Adipocyte (in vitro differentiated cells): ENCODE data around the gene NFATC1.

ENCODE experiments used
- DNase-seq: peaks from one replicate; pipeline ENCODE4 v3.0.0-alpha.2; 2015; ENCODE audit warnings: low read depth
- H3K27me3 ChIP-seq: replicated peaks from 2 replicates; pipeline ENCODE4 v1.7.0; 2013; ENCODE audit warnings: mild to moderate bottlenecking, low read length, moderate library complexity; ENCODE audit not compliant: control insufficient read depth, insufficient read depth
- H3K36me3 ChIP-seq: 2 replicates; pipeline ENCODE4 v1.7.0; 2013; ENCODE audit warnings: low read length, mild to moderate bottlenecking, moderate library complexity; ENCODE audit not compliant: control insufficient read depth, insufficient read depth, severe bottlenecking
- H3K4me1 ChIP-seq: 2 replicates; pipeline ENCODE4 v1.7.0; 2013; ENCODE audit warnings: mild to moderate bottlenecking, low read length, moderate library complexity; ENCODE audit not compliant: control insufficient read depth, insufficient read depth
- H3K4me3 ChIP-seq: 2 replicates; pipeline ENCODE4 v1.7.0; 2013; ENCODE audit warnings: mild to moderate bottlenecking, low read length, moderate library complexity
- H3K9ac ChIP-seq: 2 replicates; pipeline ENCODE4 v1.7.0; 2013; ENCODE audit warnings: mild to moderate bottlenecking, low read length, moderate library complexity
- H3K9me3 ChIP-seq: 2 replicates; pipeline ENCODE4 v1.7.0; 2013; ENCODE audit warnings: mild to moderate bottlenecking, low read length, moderate library complexity; ENCODE audit not compliant: control insufficient read depth

Gene NFATC1

DNA sequence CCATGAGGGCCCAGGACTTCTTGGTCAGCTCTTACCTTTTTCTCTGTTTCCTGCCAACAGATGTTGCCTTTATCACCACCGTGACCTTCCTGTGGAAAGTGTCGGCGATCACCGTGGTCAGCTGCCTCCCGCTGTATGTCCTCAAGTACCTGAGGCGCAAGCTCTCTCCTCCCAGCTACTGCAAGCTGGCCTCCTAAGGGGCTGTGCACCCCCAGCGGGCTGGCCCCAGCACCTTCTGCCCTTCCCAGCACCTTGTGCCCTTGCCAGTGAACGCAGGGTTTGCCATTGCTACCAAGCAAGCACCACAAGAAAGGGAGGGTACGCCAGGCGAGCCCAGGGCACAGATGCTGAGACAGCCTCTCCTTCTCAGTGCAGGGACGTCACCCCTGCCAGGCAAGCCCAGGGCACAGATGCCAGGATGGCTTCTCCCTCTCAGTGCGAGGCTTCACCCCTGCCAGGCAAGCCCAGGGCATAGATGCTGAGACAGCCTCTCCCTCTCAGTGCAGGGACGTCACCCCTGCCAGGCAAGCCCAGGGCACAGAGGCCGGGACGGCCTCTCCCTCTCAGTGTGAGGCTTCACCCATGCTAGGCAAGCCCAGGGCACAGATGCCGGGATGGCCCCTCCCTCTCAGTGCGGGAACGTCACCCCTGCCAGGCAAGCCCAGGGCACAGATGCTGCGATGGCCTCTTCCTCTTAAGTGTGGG is 18.4 kb upstream of the NFATC1 start:
- Histone ChIP-seq H3K27me3 (peaks cover 10% of the 10 kb centered on the region), H3K36me3 (peaks cover 18% of the 10 kb centered on the region), H3K9ac (no peak overlapping the region), H3K9me3 (no peaks in the 10 kb centered on the region), H3K4me3 (no peak overlapping the region), H3K4me1 (no peaks in the 10 kb centered on the region)
- DNase-seq: no peak

GRCh38 chr18:79378536-79379250 is 17.0 kb upstream of the NFATC1 start:
- peak; percentile 81 for DNase-seq
- Histone ChIP-seq H3K9ac (no peak overlapping the region), H3K4me3 (no peak overlapping the region), H3K4me1 (no peaks in the 10 kb centered on the region), H3K9me3 (no peaks in the 10 kb centered on the region), H3K27me3 (peaks cover 22% of the 10 kb centered on the region), H3K36me3 (peaks cover 18% of the 10 kb centered on the region)

- H3K27me3 ChIP-seq: peaks cover 29% of the 10 kb centered on the region
- no peak overlapping the region for H3K9ac ChIP-seq
- H3K36me3 ChIP-seq: peaks cover 18% of the 10 kb centered on the region
- no peak for DNase-seq
- H3K4me1 ChIP-seq: no peaks in the 10 kb centered on the region
- H3K9me3 ChIP-seq: no peaks in the 10 kb centered on the region
- H3K4me3 ChIP-seq: no peak overlapping the region
Measured at GRCh38 chr18:79379251-79379905, 16.4 kb upstream of the NFATC1 start.

GRCh38 chr18:79379931-79380815 is 15.6 kb upstream of the NFATC1 start:
- Histone ChIP-seq H3K27me3 (peaks cover 36% of the 10 kb centered on the region), H3K4me3 (no peak overlapping the region), H3K9me3 (no peaks in the 10 kb centered on the region), H3K36me3 (peaks cover 12% of the 10 kb centered on the region), H3K4me1 (no peaks in the 10 kb centered on the region), H3K9ac (no peak overlapping the region)
- DNase-seq: no peak

GRCh38 chr18:79380816-79381806 is 14.6 kb upstream of the NFATC1 start:
- peak; percentile 77 for DNase-seq
- Histone ChIP-seq H3K36me3 (peaks cover 12% of the 10 kb centered on the region), H3K27me3 (peaks cover 44% of the 10 kb centered on the region)

DNA sequence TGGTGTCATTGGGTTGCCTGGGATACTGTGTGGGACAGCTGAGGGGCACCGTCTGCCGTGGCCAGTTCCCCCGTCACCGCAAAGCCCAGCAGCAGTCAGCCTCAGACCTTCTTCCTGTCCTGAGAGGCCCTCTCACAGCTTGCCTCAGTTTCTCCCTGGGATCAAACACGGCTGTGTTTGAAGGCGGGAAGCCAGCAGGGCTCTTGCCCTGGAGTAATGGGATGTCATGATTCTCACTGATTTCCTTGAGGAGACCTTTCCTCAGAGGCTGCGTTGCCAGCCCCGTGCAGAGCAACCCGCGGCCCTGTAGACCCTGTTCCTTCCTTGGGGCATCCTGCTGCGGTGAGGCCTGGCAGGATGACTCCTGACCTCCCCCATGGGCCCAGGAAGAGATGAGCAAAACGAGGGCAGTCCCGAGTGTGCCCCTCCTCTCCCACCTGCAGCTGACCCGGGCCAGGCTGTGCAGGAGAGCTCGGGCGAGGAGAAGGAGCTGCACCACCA is 13.9 kb upstream of the NFATC1 start:
- H3K36me3 ChIP-seq: peaks cover 12% of the 10 kb centered on the region
- DNase-seq: no peak
- no peak overlapping the region for H3K4me3 ChIP-seq
- H3K4me1 ChIP-seq: no peaks in the 10 kb centered on the region
- no peaks in the 10 kb centered on the region for H3K9me3 ChIP-seq
- H3K27me3 ChIP-seq: peaks cover 52% of the 10 kb centered on the region
- H3K9ac ChIP-seq: no peak overlapping the region

More at GRCh38 chr18:79380816-79381806, 14.6 kb upstream of the NFATC1 start:
- H3K9me3 ChIP-seq: no peaks in the 10 kb centered on the region
- H3K4me3 ChIP-seq: no peak overlapping the region
- no peaks in the 10 kb centered on the region for H3K4me1 ChIP-seq
- H3K9ac ChIP-seq: no peak overlapping the region

DNA sequence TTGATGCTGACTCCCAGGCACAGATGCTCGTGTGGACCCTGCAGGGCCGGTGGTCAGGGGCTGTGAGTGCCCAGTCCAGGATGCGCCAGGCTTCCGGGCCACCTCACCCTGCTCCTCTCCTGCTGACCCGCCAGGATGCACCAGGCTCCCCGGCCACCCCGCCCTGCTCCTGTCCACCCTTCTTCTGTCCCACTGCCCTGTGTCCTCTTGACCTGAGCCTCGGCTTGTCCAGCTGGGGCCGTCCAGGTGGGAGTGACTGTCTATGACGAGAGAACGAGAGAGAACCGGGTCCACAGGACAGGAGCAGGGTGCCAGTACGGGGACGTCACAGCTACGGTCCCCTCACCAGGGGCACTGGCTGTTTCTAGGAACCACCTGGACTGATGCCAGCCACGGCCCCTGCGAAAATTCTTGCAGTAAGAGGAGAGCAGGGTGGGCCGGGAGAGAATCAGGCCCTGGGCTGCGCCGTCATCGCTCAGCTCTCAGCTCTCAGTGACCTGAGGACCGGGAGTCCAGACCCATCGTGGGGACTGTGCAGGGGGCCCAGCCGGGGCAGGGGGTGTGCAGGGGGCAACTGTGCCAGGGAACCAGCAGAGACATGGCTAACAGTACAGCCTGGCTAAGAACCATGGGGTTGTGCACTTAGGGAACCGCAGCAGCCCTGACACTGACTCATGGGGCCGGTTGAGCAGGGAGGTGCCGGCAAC is 12.9 kb upstream of the NFATC1 start:
- Histone ChIP-seq H3K27me3 (peaks cover 59% of the 10 kb centered on the region), H3K4me3 (no peak overlapping the region), H3K9ac (no peak overlapping the region), H3K4me1 (no peaks in the 10 kb centered on the region), H3K9me3 (no peaks in the 10 kb centered on the region), H3K36me3 (peaks cover 4% of the 10 kb centered on the region)
- DNase-seq: no peak

DNA sequence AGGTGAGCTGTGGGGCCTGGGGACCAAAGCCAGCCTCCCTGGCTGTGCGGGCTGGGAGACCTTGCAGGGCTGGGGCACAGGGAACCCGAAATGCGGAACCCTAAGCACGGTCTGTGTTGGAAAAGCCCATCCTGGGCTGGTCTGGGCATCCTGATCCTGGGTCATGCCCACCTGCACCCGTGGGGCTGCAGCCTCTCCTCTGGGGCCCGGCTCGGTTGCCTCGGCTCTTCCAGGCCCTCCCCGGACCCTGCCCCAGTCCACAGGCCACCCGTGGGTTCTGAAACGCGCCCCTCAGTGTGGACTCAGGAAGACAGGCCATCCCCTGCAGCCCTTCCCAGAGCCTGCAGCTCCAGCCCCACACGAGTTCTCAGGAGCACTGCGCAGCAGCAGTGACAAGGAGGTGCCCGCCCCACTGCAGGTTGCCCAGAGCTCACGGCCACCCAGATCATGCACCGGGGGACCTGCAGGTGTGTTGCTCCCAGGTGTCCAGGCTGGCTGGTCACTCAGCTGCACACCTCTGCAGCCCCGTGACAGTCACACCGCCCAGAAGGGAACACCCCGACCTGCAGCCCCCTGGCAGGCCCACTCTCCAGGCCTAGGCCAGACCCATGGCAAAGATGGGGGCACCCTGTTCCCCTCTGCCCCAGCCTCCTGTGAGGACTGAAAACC is 12.2 kb upstream of the NFATC1 start:
- Histone ChIP-seq H3K9ac (no peak overlapping the region), H3K27me3 (peaks cover 64% of the 10 kb centered on the region), H3K9me3 (no peaks in the 10 kb centered on the region), H3K4me3 (no peak overlapping the region), H3K36me3 (no peaks in the 10 kb centered on the region), H3K4me1 (no peaks in the 10 kb centered on the region)
- no peak for DNase-seq

DNA sequence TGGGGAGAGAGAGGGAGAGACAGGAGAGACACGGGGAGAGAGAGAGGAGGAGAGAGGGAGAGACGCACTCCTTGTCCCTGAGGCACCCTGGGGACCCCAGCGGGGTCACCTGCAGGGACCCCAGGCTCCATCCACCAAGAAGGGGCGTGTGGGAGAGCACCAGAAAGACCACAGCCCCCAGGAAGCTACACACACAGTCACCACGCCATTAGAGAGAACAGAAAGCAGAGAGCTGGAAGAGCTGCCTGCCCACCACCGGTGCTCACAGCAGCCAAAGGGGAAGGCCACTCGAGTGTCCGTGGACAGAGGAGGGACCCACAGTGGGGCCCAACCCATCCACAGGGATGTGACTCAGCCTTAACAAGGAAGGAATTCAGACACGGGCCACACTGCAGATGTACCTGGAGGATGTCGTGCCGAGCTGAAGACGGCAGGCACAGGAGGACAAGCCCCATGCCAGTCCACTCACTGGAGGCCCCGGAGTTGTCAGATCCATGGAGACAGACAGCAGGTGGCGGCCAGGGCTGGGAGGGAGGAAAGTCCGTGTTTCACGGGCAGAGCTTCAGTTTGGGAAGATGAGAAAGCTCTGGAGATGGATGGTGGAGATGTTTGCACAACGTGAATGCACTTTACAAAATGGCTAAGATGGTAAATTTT is 11.5 kb upstream of the NFATC1 start:
- Histone ChIP-seq H3K27me3 (peaks cover 72% of the 10 kb centered on the region), H3K36me3 (no peaks in the 10 kb centered on the region), H3K4me3 (no peak overlapping the region), H3K9ac (no peak overlapping the region), H3K4me1 (no peaks in the 10 kb centered on the region), H3K9me3 (no peaks in the 10 kb centered on the region)
- no peak for DNase-seq
